RKO (cell line): ENCODE data around the gene EXOSC10.
"Not testable (repeated sequence)": the region's sequence is repeated elsewhere in the genome, so short reads cannot be mapped to it uniquely, and the experiment has no call there.

Source experiments
- DNase-seq: peaks from one replicate; pipeline ENCODE4 v3.0.0-alpha.2; 2016; ENCODE audit warnings: low spot score

The EXOSC10 gene

GRCh38 chr1:11061652-11062365, 37.9 kb downstream of the EXOSC10 start:
- DNase-seq = no peak

- DNase-seq = peak; percentile 91
Measured at GRCh38 chr1:11059968-11060830, 39.5 kb downstream of the EXOSC10 start, which contains the start of gene SRM. Gene SRM, minus strand, starts transcription at chr1:11060018. Its CDS starts 75 bp downstream, at chr1:11059943.

- DNase-seq = peak; percentile 44
Measured at GRCh38 chr1:11059155-11059967, 40.3 kb downstream of the EXOSC10 start.

- no peak for DNase-seq
Measured at GRCh38 chr1:11058595-11059154, 41.0 kb downstream of the EXOSC10 start.

GRCh38 chr1:11058026-11058425, 41.6 kb downstream of the EXOSC10 start:
- DNase-seq = no peak

- DNase-seq = no peak
Measured at GRCh38 chr1:11057477-11057876, 42.2 kb downstream of the EXOSC10 start.

- no peak for DNase-seq
Measured at GRCh38 chr1:11056504-11056903, 43.2 kb downstream of the EXOSC10 start.

- no peak for DNase-seq
Measured at GRCh38 chr1:11055676-11056075, 44.0 kb downstream of the EXOSC10 start.

GRCh38 chr1:11054666-11055065, 45.0 kb downstream of the EXOSC10 start:
- no peak for DNase-seq

- no peak for DNase-seq
Measured at GRCh38 chr1:11054181-11054580, 45.5 kb downstream of the EXOSC10 start.

- DNase-seq = peak; percentile 45
Measured at GRCh38 chr1:11053758-11054137, 45.9 kb downstream of the EXOSC10 start.

GRCh38 chr1:11052839-11053757, 46.6 kb downstream of the EXOSC10 start:
- DNase-seq = no peak

- no peak for DNase-seq
Measured at GRCh38 chr1:11051781-11052511, 47.7 kb downstream of the EXOSC10 start.

GRCh38 chr1:11051121-11051520, 48.5 kb downstream of the EXOSC10 start:
- not testable (repeated sequence) for DNase-seq

- DNase-seq = no peak
Measured at GRCh38 chr1:11046625-11047365, 52.9 kb downstream of the EXOSC10 start, which contains the start of gene MASP2. Gene MASP2, minus strand, starts transcription at chr1:11047239. Its CDS starts 32 bp downstream, at chr1:11047207.

- no peak for DNase-seq
Measured at GRCh38 chr1:11046270-11046566, 53.5 kb downstream of the EXOSC10 start.

GRCh38 chr1:11045428-11046269, 54.0 kb downstream of the EXOSC10 start:
- DNase-seq = no peak

GRCh38 chr1:11044849-11045427, 54.7 kb downstream of the EXOSC10 start:
- DNase-seq = no peak
